Thyroid gland (tissue), 4 donors: ENCODE measurements around the gene AVPI1. TPM values are rescaled to one million over a fixed set of nuclear protein-coding genes. Genes with fewer than 3 reads are reported as not detected.
"Not testable (repeated sequence)": the region's sequence is repeated elsewhere in the genome, so short reads cannot be mapped to it uniquely, and the experiment has no call there.

Source experiments
- DNase-seq, 2 donors: peaks; one replicate each; pipeline ENCODE4 v3.0.0-alpha.2; 2019
- H3K27ac ChIP-seq, 3 donors: fragments of 200-600 bp; sonication (generic); 1 replicate in 2 of 3; 2 replicates in 1 of 3; pipeline ENCODE4 v1.5.1; 2016 to 2019; ENCODE audit warnings: mild to moderate bottlenecking in 1 of 3, moderate library complexity in 1 of 3
- H3K27me3 ChIP-seq: fragments of 200-600 bp; sonication (generic); one replicate; pipeline ENCODE4 v1.5.1; 2019
- H3K36me3 ChIP-seq, 2 donors: fragments of 200-600 bp; sonication (generic); one replicate each; pipeline ENCODE4 v1.5.1; 2016 to 2019
- H3K4me1 ChIP-seq, 2 donors: fragments of 200-600 bp; sonication (generic); one replicate each; pipeline ENCODE4 v1.5.1; 2017 to 2019
- H3K4me3 ChIP-seq, 3 donors: fragments of 200-600 bp; sonication (generic); replicated peaks in 1 of 3; 1 replicate in 2 of 3; 2 replicates in 1 of 3; pipeline ENCODE4 v1.5.1; 2016; ENCODE audit warnings: mild to moderate bottlenecking in 1 of 3
- H3K9me3 ChIP-seq: fragments of 200-600 bp; sonication (generic); one replicate; pipeline ENCODE4 v1.5.1; 2017
- CTCF ChIP-seq, 6 experiments: fragments of 200-600 bp in 3 of 6; fragments of 450-650 bp in 3 of 6; sonication (generic) in 3 of 6; IDR thresholded peaks; one replicate each; pipeline ENCODE4 v1.5.1; 2016 to 2019; ENCODE audit warnings: antibody characterized with exemption in 6 of 6, mild to moderate bottlenecking in 2 of 6, inconsistent platforms in 1 of 6, moderate library complexity in 1 of 6
- POLR2A ChIP-seq, 2 donors: fragments of 450-650 bp; IDR thresholded peaks; one replicate each; pipeline ENCODE4 v1.6.1; 2017; ENCODE audit warnings: antibody characterized with exemption in 2 of 2, mild to moderate bottlenecking in 2 of 2, moderate library complexity in 1 of 2
- WGBS, 2 donors: methylation state at CpG; one replicate each; pipeline ENCODE4 v1.1.5; 2017; 5-methylcytosine and 5-hydroxymethylcytosine counted together
- intact Hi-C: fragments of 100-400 bp; cut with DNase I; formaldehyde crosslinking; loops from one replicate; pipeline ENCODE4 v1.15.1; 2023
- total RNA-seq, 4 donors: library from RNA; depleted of rRNA; stranded (reverse); fragments of >200 nt; gene quantifications; one replicate each; pipeline ENCODE4 v1.2.3, GENCODE V29; 2016

AVPI1 gene
- total RNA-seq, 4 donors from 2014 or later, result 6.7 to 17.8 (median 11.2) TPM

GRCh38 chr10:97701438-97702069, 14.5 kb upstream of the AVPI1 start:
- H3K36me3 ChIP-seq, result no peaks in the 10 kb centered on the region
- H3K27me3 ChIP-seq, result no peaks in the 10 kb centered on the region
- H3K27ac ChIP-seq, result no peak overlapping the region
- WGBS, 2 donors, result 26 to 46% methylated on average over 6 to 8 of the region's 12 CpGs
- no peaks in the 10 kb centered on the region for H3K9me3 ChIP-seq
- no peaks in the 10 kb centered on the region for H3K4me1 ChIP-seq
- DNase-seq, result peak; percentile 29 to 44
- no peak overlapping the region for H3K4me3 ChIP-seq
- TF ChIP-seq CTCF (IDR thresholded peaks at IDR 0.05), result peak; percentile 29 to 90 (median 74)
- TF ChIP-seq POLR2A (IDR thresholded peaks at IDR 0.05), result no peak
- intact Hi-C loops, result no loop called here

GRCh38 chr10:97698072-97698655, 11.1 kb upstream of the AVPI1 start:
- DNase-seq, H3K27me3 ChIP-seq, H3K27ac ChIP-seq, H3K9me3 ChIP-seq, H3K4me1 ChIP-seq, H3K4me3 ChIP-seq, H3K36me3 ChIP-seq, intact Hi-C loops: not testable (repeated sequence)
- WGBS, 2 donors, result 82 to 85% methylated on average over 7 to 11 of the region's 11 CpGs

- H3K9me3 ChIP-seq, result no peaks in the 10 kb centered on the region
- TF ChIP-seq POLR2A (IDR thresholded peaks at IDR 0.05) (no peak), CTCF (IDR thresholded peaks at IDR 0.05) (no peak)
- peaks cover 23 to 28% of the 10 kb centered on the region in 2 donors for H3K4me1 ChIP-seq
- no peaks in the 10 kb centered on the region for H3K27me3 ChIP-seq
- H3K36me3 ChIP-seq, result no peaks in the 10 kb centered on the region
- no peak for DNase-seq
- peak overlapping the region in 1 of 3 donors; percentile 97 for H3K27ac ChIP-seq
- no peak overlapping the region for H3K4me3 ChIP-seq
- intact Hi-C loops, result no loop called here
- WGBS, 2 donors, result 92 to 96% methylated on average over 3 of the region's 3 CpGs
These were observed 3.1 kb upstream of the AVPI1 start for GRCh38 chr10:97690133-97690532.

GRCh38 chr10:97689559-97690020, 2.5 kb upstream of the AVPI1 start:
- Histone ChIP-seq H3K9me3 (no peaks in the 10 kb centered on the region), H3K27me3 (no peaks in the 10 kb centered on the region), H3K4me3 (no peak overlapping the region), H3K27ac (peak overlapping the region in 2 of 3 donors; percentile 94 to 97), H3K36me3 (no peaks in the 10 kb centered on the region), H3K4me1 (peaks cover 29 to 34% of the 10 kb centered on the region in 2 donors)
- intact Hi-C loops, result no loop called here
- TF ChIP-seq POLR2A (IDR thresholded peaks at IDR 0.05), result no peak
- TF ChIP-seq CTCF (IDR thresholded peaks at IDR 0.05), result no peak
- DNase-seq, result no peak
- WGBS, 2 donors, result 87 to 91% methylated on average over 5 of the region's 5 CpGs

GRCh38 chr10:97687785-97688781, 1.0 kb upstream of the AVPI1 start:
- H3K4me1 ChIP-seq, result peaks cover 41 to 47% of the 10 kb centered on the region in 2 donors
- peak; percentile 18 for DNase-seq
- TF ChIP-seq POLR2A (IDR thresholded peaks at IDR 0.05) (no peak), CTCF (IDR thresholded peaks at IDR 0.05) (no peak)
- no peaks in the 10 kb centered on the region for H3K9me3 ChIP-seq
- intact Hi-C loops, result no loop called here
- no peaks in the 10 kb centered on the region for H3K36me3 ChIP-seq
- no peaks in the 10 kb centered on the region for H3K27me3 ChIP-seq
- no peak overlapping the region for H3K4me3 ChIP-seq
- 46 to 58% methylated on average over 14 of the region's 14 CpGs for WGBS, 2 donors
- peak overlapping the region; percentile 77 to 97 (median 94) for H3K27ac ChIP-seq
